B cell (primary cell): ENCODE results near the gene MRPL46. TPM values are rescaled to one million over a fixed set of nuclear protein-coding genes. Genes with fewer than 3 reads are reported as not detected.

ENCODE experiments used
- ATAC-seq: fragments of 200-7000 bp; cut with Tn5 transposase; one replicate; pipeline ENCODE4 v1.10.0; 2021; ENCODE audit warnings: low read depth, mild to moderate bottlenecking, moderate number of reproducible peaks, moderate library complexity
- CTCF ChIA-PET: fragments of 350-600 bp; sonication (Branson Sonifier 250); formaldehyde crosslinking; loops from one replicate; lab custom pipeline; 2021; ENCODE audit warnings: antibody characterized with exemption, inconsistent platforms; lab: Charles Lee
- POLR2A ChIA-PET: fragments of 350-600 bp; sonication (Branson Sonifier 250); formaldehyde crosslinking; loops from one replicate; lab custom pipeline; 2021; ENCODE audit warnings: antibody characterized with exemption; lab: Charles Lee
- DNase-seq: peaks from one replicate; pipeline ENCODE4 v3.0.0; 2013
- H2AFZ ChIP-seq: 2 replicates; pipeline ENCODE4 v1.6.1; 2012; ENCODE audit warnings: mild to moderate bottlenecking, low read depth, low read length; ENCODE audit not compliant: insufficient read depth, poor library complexity, severe bottlenecking
- H3K27ac ChIP-seq, 2 donors: 1 replicate in 1 of 2; 2 replicates in 1 of 2; pipeline ENCODE4 v1.5.1; 2012 to 2013; ENCODE audit warnings: low read length in 2 of 2, mild to moderate bottlenecking in 2 of 2, moderate library complexity in 1 of 2
- H3K27me3 ChIP-seq, 4 experiments: fragments of 200-600 bp in 1 of 4; sonication (generic) in 1 of 4; replicated peaks in 1 of 4; 1 replicate in 2 of 4; 2 replicates in 2 of 4; pipeline versions ENCODE4 v1.6.1 to v1.7.0; 2013 to 2016; ENCODE audit warnings: low read length in 3 of 4, mild to moderate bottlenecking in 2 of 4, mixed read lengths in 1 of 4, moderate library complexity in 1 of 4; ENCODE audit not compliant: insufficient read depth in 4 of 4, control insufficient read depth in 3 of 4; ENCODE audit errors: control extremely low read depth in 1 of 4
- H3K36me3 ChIP-seq, 2 experiments: replicated peaks in 1 of 2; 1 replicate in 1 of 2; 2 replicates in 1 of 2; pipeline versions ENCODE4 v1.6.1 to v1.7.1; 2013; ENCODE audit warnings: low read length in 1 of 2; ENCODE audit not compliant: insufficient read depth in 2 of 2, control insufficient read depth in 1 of 2; ENCODE audit errors: control extremely low read depth in 1 of 2, extremely low read depth in 1 of 2
- H3K4me1 ChIP-seq, 2 donors: fragments of 200-600 bp in 1 of 2; sonication (generic) in 1 of 2; 1 replicate in 1 of 2; 2 replicates in 1 of 2; pipeline versions ENCODE4 v1.5.1 to v1.6.1; 2013 to 2017; ENCODE audit warnings: low read length in 2 of 2; ENCODE audit not compliant: control insufficient read depth in 2 of 2, insufficient read depth in 2 of 2
- H3K4me2 ChIP-seq: replicated peaks from 2 replicates; pipeline ENCODE3; 2012; ENCODE audit warnings: mild to moderate bottlenecking, low read depth, low read length; ENCODE audit not compliant: poor library complexity, severe bottlenecking
- H3K4me3 ChIP-seq, 5 experiments: fragments of 200-600 bp in 1 of 5; sonication (generic) in 1 of 5; 1 replicate in 3 of 5; 2 replicates in 2 of 5; pipeline versions ENCODE4 v1.5.1 to v1.7.0; 2011 to 2016; ENCODE audit warnings: low read length in 4 of 5, mild to moderate bottlenecking in 4 of 5, low read depth in 2 of 5, control low read depth in 1 of 5, moderate library complexity in 1 of 5; ENCODE audit not compliant: insufficient read depth in 1 of 5; ENCODE audit errors: control extremely low read depth in 1 of 5, extremely low read depth in 1 of 5
- H3K79me2 ChIP-seq: fragments of 200-600 bp; sonication (generic); one replicate; pipeline ENCODE4 v1.6.0; 2016; ENCODE audit warnings: low read length; ENCODE audit not compliant: control insufficient read depth, insufficient read depth
- H3K9ac ChIP-seq: fragments of 200-600 bp; sonication (generic); 2 replicates; pipeline ENCODE4 v1.6.1; 2017; ENCODE audit warnings: mild to moderate bottlenecking, low read length, moderate library complexity
- H3K9me3 ChIP-seq, 3 donors: one replicate each; pipeline versions ENCODE4 v1.6.1 to v1.7.1; 2013; ENCODE audit warnings: low read length in 2 of 3; ENCODE audit not compliant: control insufficient read depth in 2 of 3, insufficient read depth in 1 of 3; ENCODE audit errors: control extremely low read depth in 1 of 3
- H4K20me1 ChIP-seq: 2 replicates; pipeline ENCODE4 v1.6.0; 2012; ENCODE audit warnings: mild to moderate bottlenecking, low read length; ENCODE audit not compliant: insufficient read depth, control insufficient read depth, poor library complexity, severe bottlenecking
- H3K27ac Mint-ChIP-seq: one replicate; pipeline ENCODE4 v1.8.0; 2021; ENCODE audit warnings: mixed read lengths
- H3K27me3 Mint-ChIP-seq: one replicate; pipeline ENCODE4 v1.8.0; 2021; ENCODE audit warnings: mixed read lengths
- H3K4me1 Mint-ChIP-seq: one replicate; pipeline ENCODE4 v1.8.0; 2021; ENCODE audit warnings: mixed read lengths
- H3K4me3 Mint-ChIP-seq: one replicate; pipeline ENCODE4 v1.8.0; 2021; ENCODE audit warnings: mixed read lengths
- H3K9me3 Mint-ChIP-seq: one replicate; pipeline ENCODE4 v1.8.0; 2022; ENCODE audit warnings: mixed read lengths; ENCODE audit not compliant: insufficient read depth
- CTCF ChIP-seq: fragments of 200-600 bp; IDR thresholded peaks from one replicate; pipeline ENCODE4 v1.8.0; 2022; ENCODE audit warnings: antibody characterized with exemption, mild to moderate bottlenecking
- EZH2 ChIP-seq: IDR thresholded peaks from 2 replicates; pipeline ENCODE4 v1.6.1; 2012; ENCODE audit warnings: borderline replicate concordance, low read depth, mild to moderate bottlenecking, moderate library complexity, low read length; ENCODE audit not compliant: insufficient read depth, poor library complexity, severe bottlenecking
- WGBS: methylation state at CpG from one replicate; pipeline ENCODE4 v1.1.5; 2013; ENCODE audit warnings: missing lambda C conversion rate; ENCODE audit not compliant: insufficient coverage; 5-methylcytosine and 5-hydroxymethylcytosine counted together
- intact Hi-C: fragments of 100-400 bp; cut with micrococcal nuclease; formaldehyde crosslinking; loops from one replicate; pipeline ENCODE4 v1.10.0; 2022
- polyA minus RNA-seq: library from RNA; depleted of rRNA, polyadenylated mRNA; stranded (reverse); fragments of >200 nt; gene quantifications from 2 replicates; pipeline ENCODE4 v1.2.3, GENCODE V29; 2012
- polyA plus RNA-seq: library from polyadenylated mRNA; depleted of rRNA; stranded (reverse); fragments of >200 nt; gene quantifications from 2 replicates; pipeline ENCODE4 v1.2.3, GENCODE V29; 2012
- total RNA-seq, 2 donors: library from RNA; stranded (reverse); fragments of 120-200 nt in 1 of 2; gene quantifications; 1 replicate in 1 of 2; 2 replicates in 1 of 2; pipeline versions ENCODE4 v1.2.3 to v1.2.4, GENCODE V29; 2013 to 2022

MRPL46 gene
- 22.6 and 24.6 TPM in 2 replicates for total RNA-seq
- total RNA-seq (2013) = 24.4 TPM
- 10.0 and 14.3 TPM in 2 replicates for polyA plus RNA-seq
- 9.2 and 11.2 TPM in 2 replicates for polyA minus RNA-seq

DNA sequence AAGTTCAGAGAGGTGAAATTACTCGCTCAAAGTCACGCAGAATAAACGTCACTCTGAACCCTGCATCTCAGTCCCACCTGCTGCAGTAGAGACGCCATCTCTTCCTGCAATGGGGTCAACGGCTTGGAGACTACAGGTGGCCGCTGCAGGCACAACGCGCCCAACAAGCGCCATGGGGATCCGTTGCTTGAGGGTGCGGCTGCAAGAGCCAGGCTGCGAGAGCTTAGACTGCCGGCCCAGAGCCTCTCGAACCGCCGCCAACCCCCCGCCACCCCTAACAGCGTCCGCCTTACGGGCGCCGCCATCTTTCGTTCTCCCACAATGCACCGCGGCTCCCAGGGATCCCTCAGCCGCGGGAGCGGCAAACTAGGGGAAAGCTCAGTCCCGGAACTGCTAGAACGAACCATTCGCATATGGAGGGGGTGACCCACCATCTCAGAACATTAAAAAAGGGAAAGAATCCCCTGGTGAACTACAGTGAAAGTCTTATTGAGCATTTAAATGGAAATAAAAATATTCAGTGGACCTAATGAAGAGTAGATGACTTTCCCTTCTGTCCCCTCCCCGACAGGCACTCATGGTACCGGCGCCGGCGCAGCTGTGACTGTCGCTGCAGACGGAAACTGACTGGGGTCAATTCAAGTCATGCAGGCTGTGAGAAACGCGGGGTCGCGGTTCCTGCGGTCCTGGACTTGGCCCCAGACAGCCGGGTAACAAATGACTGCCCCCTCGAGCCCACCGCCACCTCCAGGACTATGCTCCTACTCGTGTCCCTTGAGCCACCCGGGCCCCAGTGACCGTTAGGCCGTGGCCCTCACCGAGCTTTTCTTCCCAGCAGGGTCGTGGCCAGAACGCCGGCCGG, at the start of gene MRPL46, which contains the start of gene MRPS11:
Gene MRPL46 (minus strand): TSS at position 316 of the 862 bp plus-strand sequence. CDS start 11 bp downstream, at position 305.
Gene MRPS11 (plus strand): TSS at position 636 of the 862 bp plus-strand sequence. CDS start 10 bp downstream, at position 646.
- H3K4me1 Mint-ChIP-seq = peaks cover 26% of the 10 kb centered on the region

More for the DNA sequence above, at the start of gene MRPL46, which contains the start of gene MRPS11:
- H3K4me3 ChIP-seq = peak within 1 kb of the TSS; percentile 77 to 99 (median 87)
- ATAC-seq (peak; percentile 92), DNase-seq (peak; percentile 95)
- no peaks in the 10 kb centered on the region for H3K9me3 Mint-ChIP-seq
- peak within 1 kb of the TSS; percentile 97 for H3K4me3 Mint-ChIP-seq
- H3K36me3 ChIP-seq = peaks cover 0 to 38% of the 10 kb centered on the region in 2 experiments
- H3K4me1 ChIP-seq = peaks cover 14 to 17% of the 10 kb centered on the region in 2 donors
- POLR2A ChIA-PET = interaction anchor here (0.8 to 1.2 kb wide), 3 partner anchors 13 to 171 kb away, joined by 3 read pairs; partner anchors contain the start of gene ISG20
- peaks cover 37% of the 10 kb centered on the region for H3K79me2 ChIP-seq
- no peaks in the 10 kb centered on the region for H4K20me1 ChIP-seq
- peak within 1 kb of the TSS; percentile 96 for H3K9ac ChIP-seq
- peak within 1 kb of the TSS; percentile 92 for H3K4me2 ChIP-seq
- peak within 1 kb of the TSS; percentile 99 for H3K27ac Mint-ChIP-seq
- H3K9me3 ChIP-seq = no peaks in the 10 kb centered on the region
- WGBS = 2% methylated on average over 46 of the region's 55 CpGs
- peak within 1 kb of the TSS; percentile 67 to 96 for H3K27ac ChIP-seq
- CTCF ChIA-PET = interaction anchor here (0.8 to 1.8 kb wide), 7 partner anchors 13 to 438 kb away, joined by 3 to 9 read pairs (median 4); partner anchors contain the start of gene ISG20
- no peaks in the 10 kb centered on the region for H3K27me3 Mint-ChIP-seq
- H2AFZ ChIP-seq = peak within 1 kb of the TSS; percentile 94
- no peak for TF ChIP-seq EZH2
- no peak for TF ChIP-seq CTCF
- H3K27me3 ChIP-seq = no peaks in the 10 kb centered on the region
- intact Hi-C loops = loop anchor here (2.0 to 10.0 kb wide), 3 partner anchors 155 to 777 kb away; partner anchors contain the start of genes ABHD2, AEN and FANCI
